ENCODE data around the gene SYCP2. TPM values are rescaled to one million over a fixed set of nuclear protein-coding genes. Genes with fewer than 3 reads are reported as not detected.

The SYCP2 gene
- total RNA-seq = 1 to 10 TPM in 3 of 4 donors, under 1 TPM in 1; 0.81 to 7.8 (median 2.2) TPM
- 1 to 10 TPM in 1 of 3 donors, under 1 TPM in 2; 0.50 to 1.6 (median 0.60) TPM for polyA plus RNA-seq

- peak within 1 kb of the TSS; percentile 53 to 82 (median 65) for H3K4me3 ChIP-seq
- H3K27me3 ChIP-seq = no peaks in the 10 kb centered on the region
- H3K27ac ChIP-seq = peak within 1 kb of the TSS; percentile 73 to 85 (median 82)
- no peaks in the 10 kb centered on the region for H3K9me3 ChIP-seq
- intact Hi-C loops (cut with DNase I) = no loop called here
- no peak for TF ChIP-seq POLR2AphosphoS5 (IDR thresholded peaks at IDR 0.05)
- TF ChIP-seq, protein P1, sequence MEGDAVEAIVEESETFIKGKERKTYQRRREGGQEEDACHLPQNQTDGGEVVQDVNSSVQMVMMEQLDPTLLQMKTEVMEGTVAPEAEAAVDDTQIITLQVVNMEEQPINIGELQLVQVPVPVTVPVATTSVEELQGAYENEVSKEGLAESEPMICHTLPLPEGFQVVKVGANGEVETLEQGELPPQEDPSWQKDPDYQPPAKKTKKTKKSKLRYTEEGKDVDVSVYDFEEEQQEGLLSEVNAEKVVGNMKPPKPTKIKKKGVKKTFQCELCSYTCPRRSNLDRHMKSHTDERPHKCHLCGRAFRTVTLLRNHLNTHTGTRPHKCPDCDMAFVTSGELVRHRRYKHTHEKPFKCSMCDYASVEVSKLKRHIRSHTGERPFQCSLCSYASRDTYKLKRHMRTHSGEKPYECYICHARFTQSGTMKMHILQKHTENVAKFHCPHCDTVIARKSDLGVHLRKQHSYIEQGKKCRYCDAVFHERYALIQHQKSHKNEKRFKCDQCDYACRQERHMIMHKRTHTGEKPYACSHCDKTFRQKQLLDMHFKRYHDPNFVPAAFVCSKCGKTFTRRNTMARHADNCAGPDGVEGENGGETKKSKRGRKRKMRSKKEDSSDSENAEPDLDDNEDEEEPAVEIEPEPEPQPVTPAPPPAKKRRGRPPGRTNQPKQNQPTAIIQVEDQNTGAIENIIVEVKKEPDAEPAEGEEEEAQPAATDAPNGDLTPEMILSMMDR (IDR thresholded peaks at IDR 0.05) = no peak
- TF ChIP-seq EP300 (IDR thresholded peaks at IDR 0.05) = no peak
- no peak for TF ChIP-seq POLR2A (IDR thresholded peaks at IDR 0.05)
- 37 to 41% methylated on average over 65 of the region's 65 CpGs for whole genome bisulfite sequencing, 2 donors
- peak; percentile 75 for DNase-seq
- H3K4me1 ChIP-seq = peaks cover 0 to 32% (median 27%) of the 10 kb centered on the region in 4 donors
- H3K36me3 ChIP-seq = no peaks in the 10 kb centered on the region
These were observed at the start of gene SYCP2 for GRCh38 chr20:59933296-59933848. Gene SYCP2, minus strand, starts transcription at chr20:59933637. Its CDS starts 11,224 bp downstream, at chr20:59922413.

- intact Hi-C loops (cut with DNase I) = no loop called here
- no peaks in the 10 kb centered on the region for H3K4me1 ChIP-seq
- TF ChIP-seq EP300 (IDR thresholded peaks at IDR 0.05) (no peak), POLR2AphosphoS5 (IDR thresholded peaks at IDR 0.05) (no peak)
- TF ChIP-seq, protein P1 (IDR thresholded peaks at IDR 0.05) = no peak
- H3K9me3 ChIP-seq = no peaks in the 10 kb centered on the region
- H3K27ac ChIP-seq = no peak overlapping the region
- DNase-seq = no peak
- 94 to 95% methylated on average over 9 of the region's 9 CpGs for WGBS, 2 donors
- H3K36me3 ChIP-seq = no peaks in the 10 kb centered on the region
- no peaks in the 10 kb centered on the region for H3K27me3 ChIP-seq
- H3K4me3 ChIP-seq = no peak overlapping the region
These were observed 49.6 kb upstream of the SYCP2 start for GRCh38 chr20:59983076-59983475.

DNA sequence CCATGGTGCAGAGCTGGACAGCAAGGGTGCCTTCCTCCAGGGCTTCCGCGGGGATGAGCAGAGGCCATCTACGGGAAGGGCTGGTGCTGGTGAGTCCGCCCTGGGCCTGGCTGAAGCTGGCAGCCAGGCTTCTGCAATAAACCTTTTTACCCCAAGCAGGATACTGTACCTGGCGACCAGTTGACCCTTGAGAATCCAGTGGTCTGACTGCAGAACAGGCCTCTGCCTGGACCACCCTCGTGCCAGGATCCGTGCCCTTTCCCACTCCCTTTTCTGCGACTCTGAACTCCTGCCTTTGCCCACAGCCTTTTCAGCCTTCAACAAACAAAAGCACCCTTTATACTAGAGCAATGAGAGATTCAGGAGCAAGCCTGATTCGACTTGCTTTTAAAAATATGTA, 43.6 kb upstream of the SYCP2 start:
- TF ChIP-seq, protein P1 (IDR thresholded peaks at IDR 0.05) = no peak
- TF ChIP-seq POLR2A (IDR thresholded peaks at IDR 0.05) = no peak
- TF ChIP-seq POLR2AphosphoS5 (IDR thresholded peaks at IDR 0.05) = no peak
- TF ChIP-seq EP300 (IDR thresholded peaks at IDR 0.05) = no peak
- 90 to 92% methylated on average over 9 of the region's 9 CpGs for WGBS, 2 donors
- intact Hi-C loops (cut with DNase I) = no loop called here
- no peak overlapping the region for H3K27ac ChIP-seq
- H3K36me3 ChIP-seq = no peaks in the 10 kb centered on the region
- H3K27me3 ChIP-seq = no peaks in the 10 kb centered on the region
- H3K4me1 ChIP-seq = peaks cover 0 to 13% (median 7%) of the 10 kb centered on the region in 4 donors
- no peaks in the 10 kb centered on the region for H3K9me3 ChIP-seq
- no peak overlapping the region for H3K4me3 ChIP-seq
- no peak for DNase-seq

DNA sequence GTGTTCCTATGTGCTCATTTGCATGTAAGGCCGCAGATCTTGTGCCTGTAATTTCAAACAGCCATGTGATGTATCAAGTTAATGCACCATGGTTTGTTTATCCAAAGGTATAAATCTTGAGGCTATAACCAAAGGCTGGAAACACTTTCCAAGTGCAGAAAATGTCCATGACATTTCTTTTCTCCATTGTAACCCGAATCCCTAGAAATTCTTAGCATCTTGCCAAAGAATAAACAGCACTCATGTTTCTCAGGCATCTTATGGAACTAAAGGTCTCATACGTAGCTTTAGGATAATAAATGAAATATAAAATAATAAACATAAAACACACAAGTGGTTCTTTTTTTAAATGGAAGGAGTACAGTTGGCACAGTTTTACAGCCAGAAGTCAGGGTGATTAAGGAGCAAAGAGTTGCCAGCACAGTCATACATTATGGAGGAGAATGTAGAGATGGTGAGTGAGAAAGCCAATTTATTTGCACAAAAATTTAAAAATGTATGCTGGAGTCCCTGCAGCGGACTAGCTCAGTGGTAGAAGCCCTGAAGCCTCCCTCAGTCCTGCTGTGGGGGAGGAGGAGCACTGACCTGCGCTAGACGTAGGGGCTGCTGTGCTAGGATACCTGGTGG, 42.8 kb upstream of the SYCP2 start:
- Histone ChIP-seq H3K27me3 (no peaks in the 10 kb centered on the region), H3K4me3 (no peak overlapping the region), H3K36me3 (no peaks in the 10 kb centered on the region), H3K4me1 (peaks cover 0 to 13% (median 7%) of the 10 kb centered on the region in 4 donors), H3K27ac (no peak overlapping the region), H3K9me3 (no peaks in the 10 kb centered on the region)
- 67 to 80% methylated on average over 6 of the region's 6 CpGs for WGBS, 2 donors
- DNase-seq = no peak
- intact Hi-C loops (cut with DNase I) = no loop called here
- TF ChIP-seq POLR2A (IDR thresholded peaks at IDR 0.05) = no peak
- TF ChIP-seq POLR2AphosphoS5 (IDR thresholded peaks at IDR 0.05) = no peak
- no peak for TF ChIP-seq EP300 (IDR thresholded peaks at IDR 0.05)
- TF ChIP-seq, protein P1 (IDR thresholded peaks at IDR 0.05) = no peak

All from sigmoid colon (tissue), 7 donors.